LNCaP clone FGC (cell line): Measurements from ENCODE around the gene MFN2.

Source experiments
- DNase-seq: peaks from one replicate; pipeline ENCODE4 v3.0.0-alpha.2; 2011; ENCODE audit warnings: low read depth
- H3K4me3 ChIP-seq: 2 replicates; pipeline ENCODE4 v1.5.1; 2011; ENCODE audit warnings: mild to moderate bottlenecking, low read depth, low read length, control low read depth
- TF ChIP-seq, protein P1 (sequence below): IDR thresholded peaks from 2 replicates; pipeline ENCODE4 v1.5.1; 2012; ENCODE audit warnings: mild to moderate bottlenecking; ENCODE audit not compliant: control insufficient read depth, insufficient read depth; ENCODE audit errors: extremely low read depth

MFN2 gene

DNA sequence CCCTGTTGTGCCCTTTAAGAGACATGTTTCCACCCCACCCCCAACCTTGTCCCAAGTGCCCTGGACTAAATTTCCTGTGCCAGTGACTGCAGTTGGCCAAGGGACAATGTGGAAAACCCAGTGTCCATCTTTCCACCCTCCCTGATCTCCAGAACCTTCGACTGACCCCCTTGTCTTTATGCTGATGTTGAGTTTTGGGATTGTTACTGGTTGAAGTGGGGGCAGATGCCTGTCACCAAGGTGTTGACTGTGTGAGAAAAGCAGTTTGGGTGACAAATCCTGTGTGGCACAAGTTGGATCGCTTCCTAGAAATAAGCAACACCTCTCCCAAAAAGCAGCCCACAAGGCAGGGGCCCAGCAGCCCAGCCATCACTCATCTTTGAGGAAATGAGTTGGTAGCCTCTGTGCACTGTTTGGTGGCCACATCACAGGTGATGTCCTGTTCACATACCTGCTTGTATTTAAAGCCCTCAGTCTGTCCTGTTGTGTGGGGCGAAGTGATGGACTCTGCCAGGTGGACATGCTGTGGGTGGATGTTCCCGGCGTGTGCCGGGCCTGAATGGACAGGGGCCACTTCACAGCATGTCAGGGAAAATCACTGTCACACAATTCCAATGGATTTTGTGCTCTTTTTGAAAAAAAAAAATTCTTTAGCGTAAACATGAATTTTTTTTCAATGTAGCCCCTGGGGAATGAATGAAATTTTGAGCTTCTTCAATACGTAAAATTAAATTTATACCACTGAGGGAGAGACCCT lies 32.5 kb downstream of the MFN2 start:
- H3K4me3 ChIP-seq = no peak overlapping the region
- TF ChIP-seq, protein P1, sequence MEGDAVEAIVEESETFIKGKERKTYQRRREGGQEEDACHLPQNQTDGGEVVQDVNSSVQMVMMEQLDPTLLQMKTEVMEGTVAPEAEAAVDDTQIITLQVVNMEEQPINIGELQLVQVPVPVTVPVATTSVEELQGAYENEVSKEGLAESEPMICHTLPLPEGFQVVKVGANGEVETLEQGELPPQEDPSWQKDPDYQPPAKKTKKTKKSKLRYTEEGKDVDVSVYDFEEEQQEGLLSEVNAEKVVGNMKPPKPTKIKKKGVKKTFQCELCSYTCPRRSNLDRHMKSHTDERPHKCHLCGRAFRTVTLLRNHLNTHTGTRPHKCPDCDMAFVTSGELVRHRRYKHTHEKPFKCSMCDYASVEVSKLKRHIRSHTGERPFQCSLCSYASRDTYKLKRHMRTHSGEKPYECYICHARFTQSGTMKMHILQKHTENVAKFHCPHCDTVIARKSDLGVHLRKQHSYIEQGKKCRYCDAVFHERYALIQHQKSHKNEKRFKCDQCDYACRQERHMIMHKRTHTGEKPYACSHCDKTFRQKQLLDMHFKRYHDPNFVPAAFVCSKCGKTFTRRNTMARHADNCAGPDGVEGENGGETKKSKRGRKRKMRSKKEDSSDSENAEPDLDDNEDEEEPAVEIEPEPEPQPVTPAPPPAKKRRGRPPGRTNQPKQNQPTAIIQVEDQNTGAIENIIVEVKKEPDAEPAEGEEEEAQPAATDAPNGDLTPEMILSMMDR = no peak

DNA sequence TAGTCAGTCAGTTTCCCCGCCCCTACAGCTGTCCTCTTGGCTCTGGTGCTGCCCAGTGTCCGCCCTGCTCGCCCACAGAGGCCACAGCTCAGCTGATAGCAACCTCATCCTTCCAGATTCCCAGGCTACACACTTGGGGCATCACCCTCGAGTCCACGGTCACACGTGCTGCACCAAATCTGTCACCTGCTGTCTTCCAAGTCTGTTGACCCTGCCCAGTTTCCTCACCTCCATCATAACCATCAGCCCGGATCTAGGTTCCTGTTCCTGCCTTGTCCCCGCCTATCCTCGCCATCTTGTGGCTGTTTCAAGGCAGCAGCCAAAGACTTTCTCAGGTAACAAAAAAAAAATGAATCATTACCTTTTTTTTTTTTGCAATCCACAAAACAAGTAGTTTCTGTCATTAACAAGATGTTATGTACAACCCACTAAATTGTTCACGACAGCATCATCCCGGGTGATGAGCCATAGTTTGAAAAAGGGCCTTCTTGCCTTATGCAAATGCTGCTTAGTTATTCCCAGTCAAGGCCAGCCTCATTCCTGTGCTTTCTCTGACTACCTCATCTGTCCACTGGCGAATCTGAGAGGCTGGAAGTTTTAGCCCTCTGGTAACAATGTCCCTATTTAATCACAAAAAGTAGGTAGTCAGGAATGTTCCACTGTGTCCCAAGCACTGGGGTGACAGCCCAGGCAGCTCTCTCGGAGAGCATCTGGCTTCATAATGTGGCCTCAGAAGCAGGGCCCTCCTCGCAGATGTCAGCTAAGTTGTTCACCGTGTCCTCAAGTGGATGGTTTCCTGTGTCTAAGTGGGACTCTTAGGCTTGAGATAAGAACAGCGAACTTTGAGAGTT lies 34.1 kb downstream of the MFN2 start:
- no peak overlapping the region for H3K4me3 ChIP-seq
- TF ChIP-seq, protein P1 = no peak
- no peak for DNase-seq

More for the DNA sequence above, 32.5 kb downstream of the MFN2 start:
- no peak for DNase-seq

DNA sequence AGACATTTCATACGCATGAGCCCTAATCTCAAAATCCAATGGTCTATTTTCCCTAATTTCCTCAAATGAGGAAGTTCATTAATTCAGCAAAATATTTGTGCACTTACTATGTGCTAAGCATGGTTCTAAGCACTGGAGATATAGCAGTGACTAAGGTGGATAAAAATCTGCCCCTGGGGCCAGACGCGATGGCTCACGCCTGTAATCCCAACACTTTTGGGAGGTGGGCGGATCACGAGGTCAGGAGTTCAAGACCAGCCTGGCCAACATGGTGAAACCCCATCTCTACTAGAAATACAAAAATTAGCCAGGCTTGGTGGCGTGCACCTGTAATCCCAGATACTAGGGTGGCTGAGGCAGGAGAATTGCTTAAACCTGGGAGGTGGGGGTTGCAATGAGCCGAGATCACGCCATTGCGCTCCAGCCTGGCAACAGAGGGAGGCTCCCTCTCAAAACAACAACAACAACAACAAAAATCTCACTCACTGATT lies 34.8 kb downstream of the MFN2 start:
- H3K4me3 ChIP-seq = no peak overlapping the region
- DNase-seq = no peak
- TF ChIP-seq, protein P1 = no peak

DNA sequence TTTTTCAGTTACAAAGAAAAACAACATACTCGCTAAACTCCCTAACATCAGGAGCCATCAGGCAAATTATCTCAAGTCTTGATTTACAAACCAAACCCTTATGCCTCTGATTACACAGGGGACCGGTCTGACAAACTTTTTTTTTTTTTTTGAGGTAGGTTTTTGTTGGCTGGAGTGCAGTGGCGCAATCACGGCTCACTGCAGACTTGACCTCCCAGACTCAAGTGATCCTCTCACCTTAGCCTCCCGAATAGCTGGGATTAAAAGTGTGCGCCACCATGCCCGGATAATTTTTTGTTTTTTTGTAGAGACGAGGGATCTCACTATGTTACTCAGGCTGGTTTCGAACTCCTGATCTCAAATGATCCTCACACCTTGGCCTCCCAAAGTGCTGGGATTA lies 35.3 kb downstream of the MFN2 start:
- H3K4me3 ChIP-seq = no peak overlapping the region
- no peak for DNase-seq
- TF ChIP-seq, protein P1 = no peak

DNA sequence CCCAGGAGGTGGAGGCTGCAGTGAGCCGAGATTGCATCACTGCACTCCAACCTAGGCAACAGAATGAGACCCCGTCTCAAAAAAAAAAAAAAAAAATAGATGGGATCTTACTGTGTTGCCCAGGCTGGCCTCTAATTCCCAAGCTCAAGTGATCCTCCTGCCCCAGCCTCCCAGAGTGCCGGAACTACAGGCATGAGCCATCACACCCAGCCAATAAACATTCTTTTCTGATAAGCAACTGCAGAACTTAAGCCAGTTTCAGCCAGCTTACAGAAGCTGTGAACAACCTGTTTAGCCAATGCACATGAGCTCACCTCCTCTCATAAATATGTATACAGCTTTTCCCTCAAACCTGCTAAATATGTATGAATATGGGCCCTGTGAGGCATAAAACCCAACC lies 35.9 kb downstream of the MFN2 start:
- H3K4me3 ChIP-seq = no peak overlapping the region
- TF ChIP-seq, protein P1 = no peak
- DNase-seq = no peak

DNA sequence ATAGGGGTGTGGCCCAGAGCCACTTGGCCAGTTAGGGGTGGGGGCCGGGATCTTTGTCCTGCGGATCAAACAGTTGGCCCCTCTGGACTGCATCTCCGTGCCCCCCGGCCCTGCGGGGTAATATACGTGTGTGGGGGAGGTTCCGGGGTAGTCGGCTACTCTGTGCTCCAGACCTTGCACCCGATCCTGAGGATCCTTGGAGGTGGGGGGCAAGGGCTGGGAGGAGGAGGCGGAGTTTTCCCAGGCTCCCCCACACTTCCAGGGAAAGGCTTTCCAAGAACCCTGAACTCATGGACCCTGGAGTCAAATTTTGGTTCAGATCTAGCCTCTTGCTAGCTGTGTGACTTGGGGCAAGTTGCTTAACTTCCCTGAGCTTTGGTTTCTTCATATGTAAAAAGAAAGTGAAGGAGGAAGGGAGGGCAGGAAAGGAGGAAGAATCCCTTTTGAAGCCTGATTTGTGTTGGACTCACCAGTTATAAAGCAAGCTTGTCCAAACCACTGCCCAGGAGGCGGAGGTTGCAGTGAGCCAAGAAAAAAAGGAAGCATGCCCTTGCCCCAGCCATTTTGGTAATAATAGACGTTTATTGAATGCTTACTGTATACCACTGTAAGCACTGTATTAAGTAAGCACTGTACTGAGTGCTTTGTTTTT lies 39.7 kb downstream of the MFN2 start:
- peak overlapping the region; percentile 90 for H3K4me3 ChIP-seq
- TF ChIP-seq, protein P1 = no peak
- no peak for DNase-seq
